NCI-H510A (cell line): ENCODE measurements around the gene RIMS1.

Experiments
- DNase-seq: peaks from one replicate; lab custom pipeline; 2025; lab: John Stamatoyannopoulos, UW

The RIMS1 gene

DNA sequence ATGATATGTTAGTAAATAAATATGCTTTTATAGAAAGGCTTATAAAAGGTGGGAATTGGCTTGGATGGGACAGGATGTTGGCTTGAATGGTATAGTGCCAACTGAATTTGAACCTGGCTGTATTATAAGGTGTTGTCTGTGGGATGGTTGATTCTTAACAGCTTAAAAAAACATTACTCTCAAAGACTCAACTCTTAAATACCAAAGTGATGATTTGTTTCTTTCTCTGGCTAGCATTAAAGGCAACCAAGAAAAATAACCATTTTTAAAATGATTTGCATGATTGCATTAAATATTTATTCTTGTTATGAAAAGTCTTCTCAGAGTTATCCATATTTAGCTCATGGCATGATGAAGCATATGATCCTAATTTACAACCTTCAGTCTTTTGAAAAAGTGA is 216.2 kb downstream of the RIMS1 start:
- DNase-seq: no peak

DNA sequence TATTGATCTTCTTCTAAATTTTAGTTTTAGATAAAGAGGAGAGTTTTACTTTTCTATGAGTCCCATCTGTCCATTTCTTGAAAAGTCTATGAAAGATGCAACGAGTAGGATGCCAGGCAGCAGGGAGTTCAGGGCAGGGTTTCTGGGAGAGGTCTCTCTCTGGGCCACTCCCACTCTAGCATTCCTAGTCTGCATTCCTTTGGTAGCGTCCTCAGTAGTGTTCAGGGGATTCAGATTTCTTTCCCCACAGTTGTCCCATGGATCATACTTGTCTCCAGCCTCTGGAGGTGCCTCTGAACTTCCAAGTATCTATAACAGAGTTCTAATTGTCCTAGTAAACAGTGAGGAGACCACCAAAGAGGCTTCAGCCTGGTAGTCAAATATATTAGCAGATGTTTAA is 225.3 kb downstream of the RIMS1 start:
- no peak for DNase-seq

GRCh38 chr6:72130327-72130726 is 244.0 kb downstream of the RIMS1 start:
- DNase-seq: no peak

GRCh38 chr6:72132427-72132826 is 246.1 kb downstream of the RIMS1 start:
- DNase-seq: no peak

DNA sequence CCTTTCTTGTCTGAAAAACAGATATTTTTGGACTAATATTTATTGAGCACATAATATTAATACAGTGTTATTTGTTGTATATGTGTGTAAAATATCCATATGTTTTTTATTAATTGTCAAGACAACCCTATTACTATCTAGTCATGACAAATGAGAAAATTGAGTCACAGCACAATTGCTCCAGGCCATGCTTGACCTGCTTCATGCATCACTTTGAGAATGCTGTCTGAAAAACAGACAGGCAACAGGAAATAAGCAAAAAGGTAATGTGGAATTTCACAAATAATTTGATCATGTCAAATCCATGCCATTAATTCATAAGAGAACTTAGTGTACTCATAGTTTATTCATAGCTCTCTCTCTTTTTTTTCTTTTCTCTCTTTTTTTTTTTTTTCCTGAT is 246.5 kb downstream of the RIMS1 start:
- DNase-seq: no peak

DNA sequence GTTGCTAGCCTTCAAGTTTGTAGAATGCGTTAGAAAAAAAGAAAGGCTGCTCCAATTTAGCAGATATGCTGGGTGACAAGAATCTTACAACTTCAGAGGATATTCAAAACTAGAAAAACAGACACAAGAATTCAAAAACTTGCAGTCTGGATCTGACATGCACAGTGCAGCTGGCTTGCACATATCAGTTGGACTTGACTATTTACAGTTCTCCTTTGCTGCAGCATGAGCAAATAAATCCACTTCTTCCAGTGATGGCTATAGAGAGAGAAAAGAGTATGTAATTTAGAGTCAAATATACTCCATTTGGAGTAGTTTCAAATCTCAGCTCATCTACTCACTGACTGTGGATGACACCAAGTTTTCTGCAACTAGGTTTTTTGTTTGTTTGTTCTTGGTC is 247.0 kb downstream of the RIMS1 start:
- no peak for DNase-seq

DNA sequence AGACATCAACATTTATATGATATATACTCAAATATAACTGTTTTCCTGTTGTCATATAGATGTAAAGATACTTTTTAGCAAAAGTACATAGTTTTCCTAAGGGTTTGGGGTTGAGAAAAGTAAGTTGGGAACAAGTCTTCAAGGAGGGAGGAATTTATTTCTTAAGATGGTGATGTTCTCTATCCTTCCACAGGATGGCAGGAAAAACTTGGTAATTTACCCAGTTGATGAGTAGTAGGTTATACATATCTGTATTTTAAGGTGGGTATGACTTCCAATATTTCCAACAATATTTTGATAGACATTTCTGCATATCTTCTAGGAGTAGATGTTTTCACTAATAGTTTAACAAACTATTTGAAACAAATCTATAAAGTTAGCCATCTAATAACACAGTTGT is 254.4 kb downstream of the RIMS1 start:
- DNase-seq: no peak

DNA sequence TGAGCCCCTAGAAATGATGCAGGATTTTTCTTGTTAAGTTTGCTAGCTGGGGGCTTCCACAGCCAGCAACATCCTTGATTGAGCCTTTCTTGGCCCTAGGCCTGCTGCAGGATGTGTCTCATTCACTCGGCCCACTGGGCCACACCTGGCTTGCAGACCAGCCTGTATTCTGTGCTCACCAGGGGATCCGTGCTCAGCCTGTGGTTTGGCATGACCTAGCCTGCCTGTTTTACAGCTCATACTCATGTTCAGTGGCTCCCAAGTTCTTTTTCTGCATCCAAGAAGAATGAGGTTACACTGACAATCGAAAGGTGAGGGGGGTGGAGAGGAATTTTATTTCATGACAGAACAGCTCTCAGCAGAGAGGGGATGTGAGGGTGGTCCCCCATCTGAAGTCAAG is 263.4 kb downstream of the RIMS1 start:
- no peak for DNase-seq

DNA sequence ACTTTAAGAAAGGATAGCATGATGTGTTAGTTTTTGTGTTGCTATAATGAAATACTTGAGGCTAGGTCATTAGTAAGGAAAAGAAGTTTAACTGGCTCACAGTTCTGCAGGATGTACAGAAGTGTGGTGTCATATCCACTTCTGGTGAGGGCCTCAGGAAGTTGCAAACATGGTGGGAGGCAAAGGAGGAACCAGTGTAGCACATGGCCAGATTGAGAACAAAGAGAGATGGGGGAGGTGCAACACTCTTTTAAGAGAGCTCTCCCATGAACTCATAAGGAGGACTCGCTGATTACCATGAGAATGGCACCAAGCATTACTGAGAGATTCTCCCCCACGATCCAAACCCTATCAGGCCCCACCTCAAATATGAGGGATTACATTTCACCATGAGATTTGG is 265.4 kb downstream of the RIMS1 start:
- no peak for DNase-seq

DNA sequence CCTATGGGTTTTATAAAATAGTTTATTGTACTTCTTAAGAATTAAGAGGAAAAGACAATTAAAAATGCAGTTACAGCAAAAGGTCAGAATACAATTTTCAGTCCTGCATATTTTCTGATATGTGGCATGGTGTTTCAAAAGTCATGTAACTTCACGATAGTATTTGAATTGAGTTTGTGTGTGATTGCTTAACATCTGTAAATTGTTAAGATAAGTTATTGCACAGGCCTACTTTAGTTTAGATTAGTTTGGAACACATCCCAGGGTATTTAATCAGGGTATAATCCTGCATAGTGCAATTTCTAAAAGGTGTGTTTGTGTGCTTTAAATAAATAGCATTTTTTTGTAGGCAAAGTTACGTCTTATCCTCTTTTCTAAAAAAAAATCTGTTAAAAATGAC is 289.6 kb downstream of the RIMS1 start:
- DNase-seq: no peak

GRCh38 chr6:72182337-72183246 is 296.2 kb downstream of the RIMS1 start:
- DNase-seq: peak; percentile 77

GRCh38 chr6:72203983-72204382 is 317.6 kb downstream of the RIMS1 start:
- DNase-seq: no peak

DNA sequence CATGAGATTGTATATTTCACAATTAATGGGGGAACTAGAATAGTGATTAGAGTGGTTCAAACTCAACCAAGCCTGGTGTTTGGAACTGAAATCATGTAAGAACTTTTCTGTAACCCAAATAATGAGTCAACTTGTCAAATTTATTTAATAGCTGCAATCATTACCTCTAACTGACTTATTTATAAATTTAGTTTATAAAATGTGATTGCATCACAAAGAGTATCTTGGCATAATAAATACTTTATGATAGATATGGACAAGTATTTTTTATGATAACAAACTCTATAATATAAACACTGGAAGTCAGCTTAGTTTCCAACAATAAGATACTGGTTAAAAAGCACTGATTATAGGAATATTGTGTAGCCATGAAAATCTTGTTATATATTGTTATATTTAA is 319.1 kb downstream of the RIMS1 start:
- no peak for DNase-seq

- DNase-seq: no peak
Measured at GRCh38 chr6:72206606-72207005, 320.3 kb downstream of the RIMS1 start.

DNA sequence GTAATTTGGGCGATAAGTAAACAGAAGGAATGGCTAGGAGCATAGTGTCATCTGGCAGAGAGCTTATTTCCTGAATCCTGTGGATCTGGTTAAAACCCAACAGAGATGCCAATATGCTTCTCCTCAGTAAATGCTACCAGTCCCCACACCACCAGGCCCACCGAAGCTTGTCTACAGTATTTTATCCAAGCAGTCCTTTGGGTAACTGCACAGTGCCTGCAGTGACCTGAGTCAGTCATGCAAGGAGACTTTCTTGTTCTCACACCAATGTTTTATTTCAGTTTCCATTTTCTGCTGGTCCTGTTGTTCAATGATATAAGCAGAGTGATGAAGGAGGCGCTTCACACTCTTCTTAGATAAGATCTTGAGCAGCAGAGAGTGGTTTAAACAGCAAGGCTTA is 326.3 kb downstream of the RIMS1 start:
- no peak for DNase-seq

DNA sequence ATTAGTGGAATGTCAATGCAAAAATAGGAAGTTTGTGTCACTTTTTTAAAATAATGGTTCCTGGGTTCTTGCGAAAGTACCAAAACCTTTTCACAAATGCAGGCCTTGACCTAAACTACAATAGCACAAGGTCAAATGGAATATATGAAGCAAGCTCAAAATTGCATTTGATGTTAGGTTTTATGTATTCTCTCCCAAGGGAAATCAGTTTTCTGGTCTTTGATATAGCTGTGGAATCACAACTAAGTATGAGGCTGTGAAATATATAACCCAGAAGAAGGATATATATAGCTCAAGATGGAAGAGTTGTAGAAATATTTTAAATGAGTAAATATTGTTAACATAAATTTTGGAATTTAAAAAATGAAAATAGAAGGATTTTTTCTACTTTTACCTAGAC is 327.3 kb downstream of the RIMS1 start:
- DNase-seq: no peak

DNA sequence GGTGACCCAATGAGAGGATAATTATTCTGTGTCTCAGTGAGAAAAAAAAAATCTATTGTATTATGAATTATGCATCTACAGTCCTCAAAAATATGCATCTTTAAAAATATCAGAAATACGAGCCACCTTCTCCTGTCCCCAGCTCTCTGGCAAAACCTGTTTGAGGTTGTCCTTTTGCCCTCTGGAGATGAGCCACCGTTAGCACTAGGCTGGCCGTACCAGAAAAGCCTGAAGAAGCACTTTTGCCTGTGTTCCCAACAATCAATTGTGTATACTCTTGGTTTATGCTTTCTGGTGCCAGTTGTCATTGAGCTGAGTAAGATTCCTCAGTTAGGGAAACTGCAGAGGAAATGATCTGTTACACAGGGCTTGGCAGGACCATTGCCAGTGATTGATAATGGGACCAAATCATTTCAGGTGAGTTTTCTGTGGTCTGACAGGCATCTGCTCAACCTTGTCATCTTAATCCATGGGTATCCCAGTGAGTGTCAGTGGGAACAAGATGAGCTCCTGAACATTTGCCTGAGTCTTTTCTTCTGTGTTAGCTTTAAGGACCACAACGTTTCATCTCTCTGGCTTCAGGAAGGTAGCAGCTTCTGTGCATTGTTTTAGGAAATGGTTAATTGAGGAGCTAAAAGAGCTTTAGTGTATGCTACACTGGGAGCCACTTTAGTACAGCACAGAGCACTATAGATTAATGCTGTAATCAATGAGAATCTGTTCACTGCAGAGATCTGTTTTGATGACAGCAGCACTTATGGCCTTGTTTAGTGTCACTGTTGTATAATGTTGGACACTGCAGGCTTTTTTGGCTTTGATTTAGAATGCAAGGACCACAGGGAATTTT is 330.1 kb downstream of the RIMS1 start:
- DNase-seq: no peak

DNA sequence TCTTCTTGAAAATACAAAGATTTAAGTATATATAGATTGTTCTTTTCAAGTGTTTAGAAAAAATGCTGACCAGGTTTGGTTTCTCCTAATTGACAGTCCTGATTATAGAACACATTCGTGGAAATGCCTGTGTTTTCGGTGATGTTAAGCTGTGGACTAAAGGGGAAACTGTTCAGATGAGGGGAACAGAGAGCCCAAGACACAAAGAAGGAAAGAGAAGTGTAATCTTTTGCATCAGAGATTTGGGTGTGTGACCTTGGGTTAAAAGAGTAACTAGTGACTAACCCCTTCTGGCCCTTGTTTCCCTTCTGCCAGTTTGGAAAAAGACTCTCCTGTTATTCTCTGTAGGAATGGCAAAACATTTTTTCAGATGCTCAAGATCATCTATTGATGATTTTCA is 331.3 kb downstream of the RIMS1 start:
- DNase-seq: no peak

GRCh38 chr6:72218125-72218524 is 331.8 kb downstream of the RIMS1 start:
- no peak for DNase-seq

DNA sequence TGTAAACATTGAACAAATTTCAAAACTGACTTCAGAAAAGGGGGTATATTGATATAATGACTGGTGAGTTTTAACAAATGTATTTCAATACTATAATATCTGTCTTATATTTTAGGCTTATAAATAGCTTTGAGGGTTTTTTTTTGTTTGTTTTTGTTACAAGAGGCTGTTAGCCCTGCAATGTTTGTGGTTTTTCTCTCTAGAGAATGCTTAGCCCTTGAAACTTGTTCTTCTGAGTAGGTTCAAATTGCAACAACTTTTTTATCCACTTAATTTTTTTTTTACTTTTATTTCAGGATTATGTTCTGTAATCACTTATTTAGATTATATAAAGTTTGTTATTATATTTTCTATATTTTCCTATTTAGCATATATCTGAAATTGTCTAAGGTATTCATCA is 333.2 kb downstream of the RIMS1 start:
- DNase-seq: no peak

DNA sequence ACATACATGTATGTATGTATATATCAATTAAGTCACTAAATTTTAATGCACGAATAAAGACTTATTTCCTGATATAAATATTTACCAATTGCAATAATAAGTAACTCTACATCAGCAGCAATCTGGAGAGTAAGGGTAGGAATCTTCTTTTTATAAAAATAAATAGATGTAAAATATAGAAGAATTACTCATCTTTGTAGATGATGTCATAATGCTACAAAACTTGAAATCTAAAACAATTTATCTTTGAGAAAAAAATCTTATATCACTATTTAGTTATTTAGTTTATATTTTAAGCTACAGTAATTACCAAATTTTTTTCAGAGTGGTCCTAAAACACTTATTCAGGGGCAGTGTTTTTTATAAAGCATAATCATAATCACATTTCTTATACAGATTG is 351.7 kb downstream of the RIMS1 start:
- DNase-seq: no peak

GRCh38 chr6:72238900-72239299 is 352.6 kb downstream of the RIMS1 start:
- DNase-seq: no peak

GRCh38 chr6:72245565-72245964 is 359.2 kb downstream of the RIMS1 start:
- DNase-seq: no peak
